ENCODE data around the gene CYB5R4.

DNA sequence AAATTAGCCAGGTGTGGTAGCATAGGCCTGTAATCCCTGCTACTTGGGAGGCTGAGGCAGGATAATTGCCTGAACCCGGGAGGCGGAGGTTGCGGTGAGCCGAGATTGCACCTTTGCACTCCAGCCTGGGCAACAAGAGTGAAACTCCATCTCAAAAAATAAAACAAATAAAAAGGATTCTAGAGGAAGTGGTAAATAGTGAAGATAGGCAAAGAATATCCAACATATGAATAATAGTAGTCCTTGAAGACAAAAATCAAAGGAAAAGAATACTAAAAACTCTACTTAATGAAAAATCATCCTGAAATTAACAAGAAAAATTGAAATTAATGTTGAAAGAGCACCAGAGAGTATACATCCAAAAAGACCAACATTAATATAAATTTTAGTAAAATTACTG is 107.0 kb downstream of the CYB5R4 start:
- TF ChIP-seq NR3C1 (CRISPR knock-in tag; conservative IDR thresholded peaks at IDR 0.05; ENCODE audit: low read depth): no peak
- TF ChIP-seq CREM (CRISPR knock-in tag; IDR thresholded peaks at IDR 0.05): no peak
- no peak for TF ChIP-seq ZNF396 (CRISPR knock-in tag; IDR thresholded peaks at IDR 0.05; ENCODE audit: borderline replicate concordance)
- TF ChIP-seq, protein P1, sequence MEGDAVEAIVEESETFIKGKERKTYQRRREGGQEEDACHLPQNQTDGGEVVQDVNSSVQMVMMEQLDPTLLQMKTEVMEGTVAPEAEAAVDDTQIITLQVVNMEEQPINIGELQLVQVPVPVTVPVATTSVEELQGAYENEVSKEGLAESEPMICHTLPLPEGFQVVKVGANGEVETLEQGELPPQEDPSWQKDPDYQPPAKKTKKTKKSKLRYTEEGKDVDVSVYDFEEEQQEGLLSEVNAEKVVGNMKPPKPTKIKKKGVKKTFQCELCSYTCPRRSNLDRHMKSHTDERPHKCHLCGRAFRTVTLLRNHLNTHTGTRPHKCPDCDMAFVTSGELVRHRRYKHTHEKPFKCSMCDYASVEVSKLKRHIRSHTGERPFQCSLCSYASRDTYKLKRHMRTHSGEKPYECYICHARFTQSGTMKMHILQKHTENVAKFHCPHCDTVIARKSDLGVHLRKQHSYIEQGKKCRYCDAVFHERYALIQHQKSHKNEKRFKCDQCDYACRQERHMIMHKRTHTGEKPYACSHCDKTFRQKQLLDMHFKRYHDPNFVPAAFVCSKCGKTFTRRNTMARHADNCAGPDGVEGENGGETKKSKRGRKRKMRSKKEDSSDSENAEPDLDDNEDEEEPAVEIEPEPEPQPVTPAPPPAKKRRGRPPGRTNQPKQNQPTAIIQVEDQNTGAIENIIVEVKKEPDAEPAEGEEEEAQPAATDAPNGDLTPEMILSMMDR (IDR thresholded peaks at IDR 0.05): no peak
- TF ChIP-seq TP53 (CRISPR knock-in tag; IDR thresholded peaks at IDR 0.05): no peak
- TF ChIP-seq, protein P2, sequence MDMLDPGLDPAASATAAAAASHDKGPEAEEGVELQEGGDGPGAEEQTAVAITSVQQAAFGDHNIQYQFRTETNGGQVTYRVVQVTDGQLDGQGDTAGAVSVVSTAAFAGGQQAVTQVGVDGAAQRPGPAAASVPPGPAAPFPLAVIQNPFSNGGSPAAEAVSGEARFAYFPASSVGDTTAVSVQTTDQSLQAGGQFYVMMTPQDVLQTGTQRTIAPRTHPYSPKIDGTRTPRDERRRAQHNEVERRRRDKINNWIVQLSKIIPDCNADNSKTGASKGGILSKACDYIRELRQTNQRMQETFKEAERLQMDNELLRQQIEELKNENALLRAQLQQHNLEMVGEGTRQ (CRISPR knock-in tag; IDR thresholded peaks at IDR 0.05): no peak
